ENCODE data around the gene ARHGAP24.

The ARHGAP24 gene

GRCh38 chr4:86038037-86038436, 563.1 kb downstream of the ARHGAP24 start:
- DNase-seq = no peak

GRCh38 chr4:86043755-86044592, 569.0 kb downstream of the ARHGAP24 start:
- DNase-seq = peak; percentile 55

GRCh38 chr4:86044593-86044985, 569.6 kb downstream of the ARHGAP24 start:
- DNase-seq = no peak

GRCh38 chr4:86048426-86048825, 573.5 kb downstream of the ARHGAP24 start:
- DNase-seq = peak; percentile 20

- DNase-seq = no peak
Observed at GRCh38 chr4:86050496-86050895, 575.5 kb downstream of the ARHGAP24 start.

All from suppressor macrophage treated with lipopolysaccharide for 4 hours (primary cell).